ENCODE data around the gene VSTM2L.

Gene VSTM2L

GRCh38 chr20:37871751-37872150 is 31.2 kb upstream of the VSTM2L start:
- no peak for DNase-seq (ENCODE audit: low read depth)
- no peak overlapping the region for H3K4me3 ChIP-seq (ENCODE audit: control insufficient read depth, low read depth, low read length)
- TF ChIP-seq CTCF (IDR thresholded peaks at IDR 0.05; ENCODE audit: control insufficient read depth, insufficient read depth, low read depth, low read length, missing control alignments): no peak

GRCh38 chr20:37872161-37872560 is 30.8 kb upstream of the VSTM2L start:
- TF ChIP-seq CTCF (IDR thresholded peaks at IDR 0.05; ENCODE audit: control insufficient read depth, insufficient read depth, low read depth, low read length, missing control alignments): no peak
- H3K4me3 ChIP-seq (ENCODE audit: control insufficient read depth, low read depth, low read length): no peak overlapping the region
- no peak for DNase-seq (ENCODE audit: low read depth)

- no peak for DNase-seq (ENCODE audit: low read depth)
- H3K4me3 ChIP-seq (ENCODE audit: control insufficient read depth, low read depth, low read length): no peak overlapping the region
- TF ChIP-seq CTCF (IDR thresholded peaks at IDR 0.05; ENCODE audit: control insufficient read depth, insufficient read depth, low read depth, low read length, missing control alignments): no peak
Measured at GRCh38 chr20:37873884-37874283, 29.0 kb upstream of the VSTM2L start.

GRCh38 chr20:37875460-37876175 is 27.3 kb upstream of the VSTM2L start:
- no peak for TF ChIP-seq CTCF (IDR thresholded peaks at IDR 0.05; ENCODE audit: control insufficient read depth, insufficient read depth, low read depth, low read length, missing control alignments)
- no peak overlapping the region for H3K4me3 ChIP-seq (ENCODE audit: control insufficient read depth, low read depth, low read length)
- DNase-seq (ENCODE audit: low read depth): no peak

- no peak for TF ChIP-seq CTCF (IDR thresholded peaks at IDR 0.05; ENCODE audit: control insufficient read depth, insufficient read depth, low read depth, low read length, missing control alignments)
- no peak overlapping the region for H3K4me3 ChIP-seq (ENCODE audit: control insufficient read depth, low read depth, low read length)
Measured at GRCh38 chr20:37876863-37877262, 26.1 kb upstream of the VSTM2L start.

GRCh38 chr20:37877832-37878772 is 24.8 kb upstream of the VSTM2L start:
- H3K4me3 ChIP-seq (ENCODE audit: control insufficient read depth, low read depth, low read length): no peak overlapping the region
- DNase-seq (ENCODE audit: low read depth): no peak
- TF ChIP-seq CTCF (IDR thresholded peaks at IDR 0.05; ENCODE audit: control insufficient read depth, insufficient read depth, low read depth, low read length, missing control alignments): no peak

More at GRCh38 chr20:37876863-37877262, 26.1 kb upstream of the VSTM2L start:
- DNase-seq (ENCODE audit: low read depth): no peak
